Stimulated activated CD4-positive, alpha-beta T cell treated with anti-CD3 and anti-CD28 coated beads, TNF-alpha, amount 100 ng/mL, for 24 hours (primary cell): ENCODE data around the gene DNAJB7.
"Not testable (repeated sequence)": the region's sequence is repeated elsewhere in the genome, so short reads cannot be mapped to it uniquely, and the experiment has no call there.

ENCODE experiments used
- DNase-seq, 3 experiments: peaks; one replicate each; pipeline ENCODE4 v3.0.0-alpha.2; 2020; ENCODE audit warnings: low read depth in 3 of 3

The DNAJB7 gene

DNA sequence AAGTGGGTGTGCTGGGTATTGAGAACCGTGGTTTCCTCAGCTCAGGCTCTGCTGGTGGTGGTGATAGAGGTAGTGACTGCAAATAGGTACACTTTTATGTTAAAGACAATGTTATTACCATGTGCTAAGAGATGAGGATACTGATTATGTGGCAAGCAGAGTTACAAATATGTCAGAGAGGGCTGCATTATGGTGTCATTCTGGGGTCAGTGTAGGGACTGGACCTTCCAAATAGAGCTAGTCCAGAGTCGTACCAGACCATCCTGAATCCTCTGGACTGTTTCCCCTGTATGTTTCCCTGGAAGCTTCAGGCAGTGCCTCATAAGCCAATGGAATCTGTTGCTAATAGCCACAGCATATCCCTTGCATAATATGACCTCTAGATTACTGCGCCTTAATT lies at the start of gene DNAJB7:
DNAJB7 (minus strand) TSS at position 101 of the 400 bp plus-strand sequence. CDS start 119 bp downstream, outside the sequence.
- DNase-seq, result no peak

DNA sequence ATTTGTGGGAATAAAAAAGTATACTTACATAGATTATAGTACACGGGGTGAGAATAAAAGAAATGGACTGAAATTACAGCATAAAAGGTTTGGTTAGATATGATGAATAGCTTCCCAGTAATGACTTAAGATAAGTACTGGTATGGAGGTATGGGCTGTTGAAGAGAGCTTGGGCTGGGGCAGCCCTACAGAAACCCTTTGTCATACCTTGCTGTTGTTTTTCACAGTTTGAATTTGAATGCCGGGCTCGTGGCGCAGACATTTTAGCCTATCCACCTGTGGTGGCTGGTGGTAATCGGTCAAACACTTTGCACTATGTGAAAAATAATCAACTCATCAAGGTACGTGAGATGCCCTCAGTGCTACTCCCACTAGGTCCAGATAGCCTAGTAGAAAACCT lies 47.0 kb upstream of the DNAJB7 start:
- DNase-seq, result no peak

DNA sequence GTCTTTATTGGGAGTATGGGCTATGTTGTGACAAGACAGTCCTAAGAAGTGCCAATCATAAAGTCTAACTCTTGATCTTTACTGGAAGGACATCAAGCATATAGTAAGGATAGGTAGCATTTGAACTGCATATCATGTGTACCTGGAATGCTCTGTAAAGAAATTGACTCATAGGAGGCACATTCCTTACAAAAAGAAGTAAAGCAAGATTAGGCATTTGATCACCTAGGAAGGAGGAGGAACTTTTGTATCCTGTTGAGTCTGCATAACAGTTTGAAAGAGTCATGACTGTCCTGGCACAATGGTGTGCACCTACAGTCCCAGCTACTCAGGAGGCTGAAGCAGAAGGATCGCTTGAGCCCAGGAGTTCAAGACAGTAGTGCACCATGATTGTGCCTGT lies 42.2 kb upstream of the DNAJB7 start:
- DNase-seq, result no peak

DNA sequence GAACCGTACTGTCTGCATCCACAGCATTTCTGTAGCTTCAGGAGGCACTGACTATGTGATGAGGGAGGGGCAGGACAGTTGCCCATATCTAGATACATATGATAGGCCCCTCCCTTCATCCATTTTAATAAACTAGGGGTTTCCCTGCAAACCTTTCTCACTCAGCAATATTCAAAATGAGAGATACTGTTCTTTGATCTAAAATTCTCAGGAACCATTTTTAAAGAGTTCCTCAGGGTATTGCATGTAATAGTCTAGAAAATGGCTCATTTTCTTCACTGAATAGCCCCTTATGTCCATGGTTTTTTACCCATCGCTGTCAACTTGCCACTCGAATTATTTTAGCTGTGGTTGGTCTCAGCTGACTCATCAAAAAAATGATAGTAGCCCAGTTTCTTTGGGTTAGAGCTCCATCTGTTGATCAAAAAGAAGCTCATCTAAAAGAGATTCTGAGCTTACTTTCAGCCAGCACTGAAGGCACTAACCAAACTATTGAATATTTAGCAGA lies 37.0 kb upstream of the DNAJB7 start:
- DNase-seq, result peak in 2 of 3 experiments; percentile 6 to 9

DNA sequence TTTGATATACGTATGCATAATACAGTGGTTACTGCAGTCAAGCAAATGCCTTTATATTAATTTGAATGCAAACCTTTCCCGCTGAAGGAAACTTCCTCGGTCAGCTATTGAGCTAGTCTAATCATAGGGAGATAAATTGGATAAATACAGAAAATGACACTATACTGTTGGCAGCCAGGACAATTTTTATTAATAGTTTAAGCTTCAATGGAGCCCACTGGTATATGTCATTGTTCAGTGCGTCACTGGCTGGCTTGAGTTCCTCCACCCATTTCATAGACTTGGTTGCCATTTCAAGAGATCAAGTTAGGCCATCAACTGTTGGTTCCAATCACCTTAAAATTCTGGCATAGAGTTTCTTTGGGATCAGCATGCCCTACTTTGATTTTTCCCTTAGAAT lies 32.5 kb upstream of the DNAJB7 start:
- DNase-seq, result no peak

DNA sequence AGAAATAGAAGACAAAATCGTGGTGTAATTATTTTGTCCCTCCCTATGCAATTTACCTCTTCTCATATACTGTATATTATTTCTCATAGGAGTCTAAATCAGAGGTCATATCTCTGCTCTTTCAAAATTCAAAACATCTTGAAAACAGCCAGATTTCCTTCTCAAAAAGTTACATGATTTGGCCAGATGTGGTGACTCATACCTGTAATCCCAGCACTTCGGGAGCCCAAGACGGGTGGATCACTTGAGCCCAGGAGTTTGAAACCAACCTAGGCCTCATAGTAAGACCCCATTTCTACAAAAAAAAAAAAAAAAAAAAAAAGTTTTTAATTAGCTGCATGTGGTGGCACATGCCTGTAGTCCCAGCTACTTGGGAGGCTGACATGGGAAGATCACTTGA lies 29.0 kb upstream of the DNAJB7 start:
- no peak for DNase-seq

DNA sequence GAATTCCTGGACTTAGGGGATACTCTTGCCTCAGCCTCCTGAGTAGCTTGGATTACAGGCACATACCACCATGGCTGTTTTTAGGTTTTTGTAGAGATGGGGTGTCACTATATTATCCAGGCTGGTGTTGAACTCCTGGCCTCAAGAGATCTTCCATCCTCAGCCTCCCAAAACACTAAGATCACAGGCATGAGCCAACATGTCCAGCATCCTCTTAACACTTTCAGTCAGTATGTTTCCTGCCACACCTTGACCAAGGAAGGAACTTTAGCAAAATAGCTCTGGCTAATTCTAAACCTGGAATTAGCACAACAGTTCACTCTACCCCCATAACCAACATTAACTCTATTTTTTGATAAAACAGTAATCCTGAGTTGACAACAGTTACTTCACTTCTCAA lies 27.2 kb upstream of the DNAJB7 start:
- DNase-seq, result no peak

DNA sequence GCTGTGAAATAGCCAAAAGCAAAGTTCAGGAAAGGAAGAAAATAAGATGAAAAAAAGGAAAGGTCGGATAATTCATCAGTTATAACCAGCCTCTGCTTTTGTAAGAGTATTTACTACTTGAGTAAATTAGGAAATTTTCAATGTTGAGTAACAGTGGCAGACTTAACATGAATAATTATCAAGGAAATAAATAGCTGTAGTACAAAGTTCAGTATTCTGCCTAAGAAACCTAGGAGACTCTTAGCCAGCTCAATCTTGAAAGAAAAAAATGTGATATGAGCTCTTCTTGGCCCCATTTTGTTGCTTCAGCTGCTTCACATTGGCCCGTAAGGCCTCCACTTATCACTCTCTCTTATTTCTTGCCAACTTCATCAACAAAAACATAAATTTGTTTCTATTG lies 17.0 kb upstream of the DNAJB7 start:
- no peak for DNase-seq

DNA sequence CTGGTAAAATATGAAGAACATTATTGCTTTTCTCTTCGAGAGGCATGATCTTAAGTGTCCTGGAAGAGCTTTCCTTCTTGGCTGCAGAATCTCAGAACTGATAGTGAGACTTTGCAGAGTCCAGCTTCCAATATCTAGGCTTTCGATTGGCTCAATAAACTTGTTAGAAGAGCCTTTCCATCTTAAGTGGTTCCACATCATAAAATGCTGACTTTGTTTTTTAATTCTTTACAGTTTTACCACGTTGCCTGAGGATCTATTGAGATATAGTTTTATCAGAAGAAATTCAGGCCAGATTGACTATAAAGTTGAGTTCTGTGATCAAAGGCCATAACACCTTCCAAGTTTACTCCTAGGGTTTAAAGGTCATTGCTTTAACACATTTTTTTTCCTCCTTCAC lies 15.6 kb upstream of the DNAJB7 start:
- no peak for DNase-seq

DNA sequence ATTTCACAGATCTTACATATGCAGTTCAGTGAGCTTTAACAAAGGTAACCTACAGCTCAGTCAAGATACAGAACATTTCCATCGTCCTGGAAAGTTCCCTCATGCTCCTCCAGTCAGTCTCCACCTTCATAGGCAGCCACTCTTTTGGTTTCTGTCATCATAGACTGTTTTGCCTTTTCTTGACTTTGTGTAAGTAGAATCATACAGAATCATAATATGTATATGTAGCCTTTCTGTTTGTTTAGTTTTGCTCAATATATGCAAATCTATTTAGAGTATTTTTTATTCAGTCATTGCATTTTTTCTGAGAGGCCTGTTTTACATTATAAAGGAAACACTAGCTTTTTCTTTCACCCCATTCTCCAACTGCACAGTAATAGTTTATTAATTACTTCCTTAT lies 15.0 kb upstream of the DNAJB7 start:
- DNase-seq, result no peak

DNA sequence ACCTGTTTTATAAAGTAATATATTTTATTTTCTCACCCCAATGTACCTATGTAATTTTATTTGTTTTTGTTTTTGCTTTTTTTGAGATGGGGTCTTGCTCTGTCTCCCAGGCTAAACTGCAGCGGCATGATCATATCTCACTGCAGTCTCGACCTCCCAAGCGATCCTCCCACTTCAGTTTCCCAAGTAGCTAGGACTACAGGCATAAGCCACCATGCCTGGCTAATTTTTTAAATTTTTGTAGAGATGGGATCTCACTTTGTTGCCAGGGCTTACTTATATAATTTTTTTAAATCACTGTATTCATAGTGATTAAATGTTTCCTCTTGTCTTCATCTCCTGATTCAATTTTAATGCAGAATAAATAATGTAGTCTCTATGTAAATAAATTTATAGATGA lies 13.2 kb upstream of the DNAJB7 start:
- DNase-seq, result no peak

DNA sequence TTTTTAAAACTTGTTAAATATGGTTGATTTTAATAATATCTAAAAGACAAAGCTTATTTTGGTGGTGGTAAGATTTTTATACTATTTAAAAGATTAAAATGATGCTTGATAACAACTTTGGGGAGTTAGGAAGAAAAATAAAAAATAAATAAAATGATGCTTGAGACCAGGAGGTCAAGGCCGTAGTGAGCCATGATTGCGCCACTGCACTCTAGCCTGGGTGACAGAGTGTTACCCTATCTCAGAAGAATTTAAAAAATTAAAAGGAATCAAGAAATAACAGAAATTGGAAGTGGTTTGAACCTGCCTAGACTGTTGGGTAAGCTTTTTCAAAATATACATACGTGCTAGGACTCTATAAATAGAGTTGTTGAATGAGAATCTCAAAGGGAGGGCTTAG lies 12.1 kb upstream of the DNAJB7 start:
- DNase-seq, result no peak

DNA sequence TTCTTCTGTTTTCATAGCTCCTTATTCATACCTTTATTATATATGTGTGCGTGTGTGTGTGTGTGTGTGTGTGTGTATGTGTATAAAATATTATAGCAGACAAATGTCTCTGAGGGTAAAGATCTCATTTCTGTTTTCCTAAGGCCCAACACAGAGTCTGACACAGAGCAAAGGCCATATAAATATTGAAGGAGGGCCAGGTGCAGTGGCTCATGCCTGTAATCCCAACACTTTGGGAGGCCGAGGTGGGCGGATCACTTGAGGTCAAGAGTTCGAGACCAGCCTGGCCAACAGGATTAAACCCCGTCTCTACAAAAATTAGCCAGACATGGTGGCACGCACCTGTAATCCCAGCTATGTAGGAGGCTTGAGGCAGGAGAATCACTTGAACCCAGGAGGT lies 6.5 kb upstream of the DNAJB7 start:
- not testable (repeated sequence) for DNase-seq

DNA sequence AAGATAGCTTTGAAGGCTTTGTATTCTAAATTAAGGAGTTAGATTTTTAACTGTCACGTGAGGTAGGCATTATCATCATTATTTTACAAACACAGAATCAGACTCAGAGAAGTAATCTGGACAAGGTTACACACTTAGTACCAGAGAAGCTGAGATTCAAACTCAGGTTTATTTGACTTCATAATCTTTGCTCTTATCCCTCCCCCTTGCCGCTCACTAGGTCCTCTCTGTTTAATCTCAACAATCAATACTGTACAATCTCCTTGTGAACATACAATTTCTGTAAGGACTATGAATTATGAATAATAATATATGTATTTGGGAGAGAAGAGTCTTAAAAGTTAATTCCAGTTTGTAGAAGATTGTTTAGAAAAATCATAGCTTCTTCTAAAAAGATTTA lies 5.2 kb upstream of the DNAJB7 start:
- no peak for DNase-seq

DNA sequence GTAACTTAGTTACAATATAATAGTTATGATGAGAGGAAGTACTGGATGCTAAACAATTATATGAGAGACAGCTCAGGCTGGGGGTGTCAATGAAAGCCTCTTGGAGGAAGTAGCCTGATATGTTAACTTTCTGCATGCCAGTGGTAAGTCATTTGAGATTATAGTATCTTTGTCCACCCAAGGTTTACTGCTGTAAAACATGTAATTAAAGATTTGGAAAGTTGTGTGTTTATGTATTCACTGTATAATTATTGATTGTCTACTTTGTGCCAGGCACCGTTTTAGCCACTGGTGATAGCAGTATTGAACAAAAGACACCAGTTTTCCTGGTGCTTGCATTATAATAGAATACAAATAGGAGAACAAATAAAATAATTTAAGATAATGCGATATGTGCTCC lies 624 bp upstream of the DNAJB7 start:
- DNase-seq, result no peak

DNA sequence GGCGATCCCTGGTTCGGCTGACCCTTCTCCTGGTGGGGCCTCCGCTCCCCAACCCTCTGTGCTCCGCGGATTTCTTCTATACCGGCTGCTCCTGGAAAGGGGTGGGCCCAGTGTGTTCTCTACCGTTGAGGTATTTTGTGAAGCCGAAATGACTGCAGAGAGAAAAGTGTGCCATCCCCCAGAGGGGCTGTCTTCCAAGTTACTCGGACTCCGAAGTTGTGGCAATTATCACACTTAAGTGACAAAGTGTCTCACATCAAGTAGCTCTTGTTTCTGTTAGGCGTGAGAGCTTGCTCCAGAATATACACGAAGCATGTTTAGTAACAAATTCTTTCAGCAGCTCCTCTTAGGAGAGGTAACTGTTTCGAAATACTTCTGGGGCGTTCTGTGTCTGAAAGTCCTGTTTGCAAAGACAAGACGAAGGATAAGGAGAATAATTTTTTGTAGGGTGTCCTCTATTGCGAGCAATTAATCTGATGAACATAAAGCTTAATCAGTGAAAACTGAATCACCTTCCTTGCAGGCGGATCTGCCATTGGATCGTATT lies 4.5 kb downstream of the DNAJB7 start:
- no peak for DNase-seq

DNA sequence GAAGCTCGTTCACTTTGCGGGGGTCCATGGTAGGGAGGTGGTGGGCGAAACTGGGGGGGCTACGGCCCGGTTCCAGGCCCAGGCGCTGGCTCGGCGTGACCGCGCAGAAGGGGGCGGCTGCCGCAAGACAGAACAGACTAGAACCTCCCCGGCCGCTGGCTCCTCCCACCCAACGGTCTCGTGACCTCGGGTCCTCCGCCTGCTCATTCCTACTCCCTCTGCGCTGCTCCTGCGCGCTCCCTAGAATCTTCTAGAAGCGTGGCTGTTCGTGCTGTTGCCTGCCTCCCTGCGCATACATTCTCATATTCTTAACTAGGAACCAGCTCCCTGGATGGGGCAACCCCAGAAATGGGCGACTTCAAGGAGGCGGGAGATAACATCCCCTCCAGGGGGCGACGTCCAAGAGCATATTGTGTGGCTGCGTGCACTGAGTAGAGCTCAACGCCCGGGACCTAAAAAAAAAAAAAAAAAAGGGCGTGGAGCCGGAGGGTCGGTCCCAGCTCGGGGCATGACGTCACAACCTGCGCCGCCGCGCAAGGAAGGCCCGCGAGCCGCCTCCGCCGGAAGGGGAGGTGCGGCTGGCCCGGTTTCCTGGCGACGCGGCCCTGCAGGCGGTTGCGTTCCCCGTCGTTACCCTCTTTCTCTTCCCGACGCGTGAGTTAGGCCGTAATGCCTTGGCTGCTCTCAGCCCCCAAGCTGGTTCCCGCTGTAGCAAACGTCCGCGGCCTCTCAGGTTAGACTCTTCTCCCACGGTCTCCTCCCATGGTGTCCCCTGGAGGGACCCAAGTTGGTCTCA lies 5.2 kb downstream of the DNAJB7 start, which contains the start of the genes ST13 and XPNPEP3:
ST13 (minus strand) TSS at position 127 of the 796 bp plus-strand sequence; CDS start at position 28, 99 bp downstream.
XPNPEP3 (plus strand) TSS at position 636 of the 796 bp plus-strand sequence; CDS start at position 670, 34 bp downstream.
- DNase-seq, result peak; percentile 94 to 98 (median 96)

DNA sequence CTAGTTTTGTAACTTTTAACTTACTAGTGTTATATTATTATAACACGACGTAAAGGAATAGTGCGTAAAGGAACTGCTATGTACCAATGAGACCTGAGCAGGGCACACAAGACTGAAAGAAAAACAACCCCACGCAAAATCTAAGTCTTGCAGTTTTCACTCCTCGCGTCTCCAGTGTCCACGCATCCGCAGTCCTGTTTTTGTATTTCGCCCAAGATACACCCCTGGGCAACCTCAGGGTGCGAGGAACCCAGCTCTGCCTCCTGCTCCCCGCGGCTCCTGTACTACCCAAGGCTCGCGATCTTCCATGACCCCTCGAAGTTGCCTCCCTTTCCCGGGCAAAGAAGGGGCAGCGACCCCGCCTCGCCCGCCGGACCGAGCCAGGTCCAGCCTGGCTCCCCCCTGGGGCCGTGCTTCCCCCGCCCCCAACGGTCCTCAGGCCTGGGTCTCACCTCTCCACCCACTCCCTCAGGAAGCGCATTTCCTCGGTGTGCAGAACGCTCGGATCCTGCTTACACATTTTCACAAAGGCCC lies 5.9 kb downstream of the DNAJB7 start:
- DNase-seq, result peak in 2 of 3 experiments; percentile 1 to 15

DNA sequence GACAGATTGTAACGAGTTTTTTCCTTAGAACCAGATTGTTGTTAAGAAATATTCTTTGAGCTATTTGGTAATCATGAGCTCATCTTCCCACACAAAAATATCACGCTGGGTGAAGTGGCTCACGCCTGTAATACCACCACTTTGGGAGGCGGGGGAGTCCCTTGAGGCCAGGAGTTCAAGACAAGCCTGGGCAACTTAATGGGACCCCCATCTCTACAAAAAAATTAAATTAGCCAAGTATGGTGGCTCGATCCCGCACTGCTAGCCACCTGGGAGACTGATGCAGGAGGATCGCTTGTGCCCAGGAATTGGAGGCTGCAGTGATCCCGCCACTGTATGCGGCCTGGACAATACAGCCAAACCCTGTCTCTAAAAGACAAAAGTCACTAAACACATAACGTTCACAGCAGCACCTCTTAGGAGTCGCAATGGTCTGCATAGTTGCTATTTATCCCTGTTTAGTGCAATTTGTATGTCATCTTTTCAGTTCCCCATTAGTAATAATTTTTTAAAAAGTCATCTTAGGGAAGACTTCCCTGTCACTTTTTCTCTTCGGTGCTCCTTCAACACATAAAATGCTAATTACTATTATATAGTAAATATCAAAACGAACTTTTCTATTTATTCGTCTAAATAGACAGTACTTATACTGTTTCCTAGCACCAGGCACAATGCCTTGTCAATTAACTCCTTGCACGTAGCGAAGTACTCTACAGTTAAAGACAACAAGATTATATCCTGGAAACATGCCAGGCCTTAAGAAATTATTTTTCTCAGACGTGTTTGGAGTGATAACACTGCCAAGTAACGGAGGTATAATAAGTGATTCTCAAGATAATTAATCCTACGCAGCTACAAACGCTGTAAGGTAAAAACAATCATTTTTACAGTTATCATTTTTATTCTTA lies 6.6 kb downstream of the DNAJB7 start:
- no peak for DNase-seq

DNA sequence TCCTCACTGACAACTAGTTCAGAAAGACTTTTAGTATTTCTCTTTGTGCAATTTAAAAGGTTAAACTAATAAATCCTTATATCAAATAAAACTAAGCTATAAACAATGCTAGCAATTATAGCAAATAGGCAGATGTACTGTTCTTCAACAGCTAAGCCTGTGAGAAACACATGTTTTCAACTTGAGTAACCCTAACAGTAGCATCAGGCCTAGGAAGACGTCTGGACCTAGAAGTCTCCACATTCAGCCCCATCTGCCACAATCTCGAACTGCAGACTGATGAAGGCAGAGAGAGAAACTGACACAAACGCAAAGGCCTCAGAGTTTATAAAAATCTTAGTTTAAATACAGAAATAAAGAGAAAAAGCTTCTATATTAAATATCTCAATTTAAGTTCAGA lies 8.0 kb downstream of the DNAJB7 start:
- no peak for DNase-seq

DNA sequence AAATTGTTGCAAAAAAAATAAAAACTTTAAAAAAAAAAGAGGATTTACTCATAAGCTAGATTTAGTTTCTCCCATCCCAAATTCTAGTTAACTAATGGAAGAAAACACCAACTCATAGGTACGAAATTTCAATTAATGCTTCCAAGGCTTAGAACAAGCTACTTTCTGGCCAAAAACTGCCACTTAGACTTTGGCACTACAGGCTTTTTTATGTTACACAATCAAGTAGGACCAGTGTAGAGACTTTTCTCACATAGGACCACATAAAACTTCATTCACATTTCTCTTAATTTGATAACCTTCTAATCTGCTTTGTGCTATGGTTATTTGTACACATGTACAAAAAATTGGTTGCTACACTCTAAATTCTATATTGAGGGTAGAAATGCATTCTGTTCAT lies 8.6 kb downstream of the DNAJB7 start:
- DNase-seq, result no peak

DNA sequence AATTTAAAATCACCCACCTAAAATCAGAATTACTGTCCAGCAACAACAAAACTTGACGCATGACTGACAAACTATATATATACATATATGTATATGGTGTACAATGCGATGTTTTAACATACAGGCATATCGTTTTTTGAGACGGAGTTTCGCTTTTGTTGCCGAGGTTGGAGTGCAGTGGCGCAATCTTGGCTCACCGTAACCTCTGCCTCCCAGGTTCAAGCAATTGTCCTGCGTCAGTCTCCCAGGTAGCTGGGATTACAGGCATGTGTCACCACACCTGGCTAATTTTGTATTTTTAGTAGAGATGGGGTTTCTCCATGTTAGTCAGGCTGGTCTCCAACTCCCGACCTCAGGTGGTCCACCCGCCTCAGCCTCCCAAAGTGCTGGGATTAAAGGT lies 16.1 kb downstream of the DNAJB7 start:
- DNase-seq, result not testable (repeated sequence)
